HCT116 (cell line): ENCODE results near the gene PJA2.

Experiments
- CEBPB ChIP-seq: IDR thresholded peaks from 2 replicates; pipeline ENCODE4 v1.6.1; 2012; ENCODE audit warnings: low read depth
- EGR1 ChIP-seq: IDR thresholded peaks from 2 replicates; pipeline ENCODE4 v1.6.1; 2012; ENCODE audit warnings: low read depth
- ELF1 ChIP-seq: IDR thresholded peaks from 2 replicates; pipeline ENCODE4 v1.6.1; 2012; ENCODE audit warnings: low read depth, borderline replicate concordance
- EZH2 ChIP-seq: fragments of 200-600 bp; sonication (generic); IDR thresholded peaks from 2 replicates; pipeline ENCODE4 v1.6.1; 2017; ENCODE audit warnings: antibody characterized with exemption, mixed run types
- EZH2phosphoT487 ChIP-seq: fragments of 200-600 bp; IDR thresholded peaks from 2 replicates; pipeline ENCODE4 v1.6.1; 2018; ENCODE audit warnings: antibody characterized with exemption, borderline replicate concordance
- POLR2AphosphoS5 ChIP-seq: IDR thresholded peaks from 2 replicates; pipeline ENCODE4 v1.6.1; 2011; ENCODE audit warnings: mild to moderate bottlenecking, low read depth, low read length, moderate library complexity
- RAD21 ChIP-seq: IDR thresholded peaks from 2 replicates; pipeline ENCODE4 v1.6.1; 2012; ENCODE audit warnings: low read depth, mild to moderate bottlenecking
- YY1 ChIP-seq: IDR thresholded peaks from 2 replicates; pipeline ENCODE4 v1.6.1; 2011; ENCODE audit warnings: low read length, low read depth, moderate library complexity, mild to moderate bottlenecking; ENCODE audit not compliant: insufficient replicate concordance; ENCODE audit errors: extremely low read depth
- TF ChIP-seq, protein P1 (sequence below), 3 experiments: fragments of 200-600 bp in 1 of 3; sonication (generic) in 1 of 3; IDR thresholded peaks in 2 of 3; conservative IDR thresholded peaks in 1 of 3; 2 replicates each; pipeline ENCODE4 v1.5.1; 2012 to 2017; ENCODE audit warnings: low read depth in 2 of 3, low read length in 2 of 3, antibody characterized with exemption in 1 of 3, borderline replicate concordance in 1 of 3, control low read depth in 1 of 3, mild to moderate bottlenecking in 1 of 3, mixed read lengths in 1 of 3, mixed run types in 1 of 3, moderate library complexity in 1 of 3; ENCODE audit not compliant: insufficient read depth in 1 of 3
- TF ChIP-seq, protein P2 (sequence below): IDR thresholded peaks from 2 replicates; pipeline ENCODE4 v1.6.1; 2012

DNA sequence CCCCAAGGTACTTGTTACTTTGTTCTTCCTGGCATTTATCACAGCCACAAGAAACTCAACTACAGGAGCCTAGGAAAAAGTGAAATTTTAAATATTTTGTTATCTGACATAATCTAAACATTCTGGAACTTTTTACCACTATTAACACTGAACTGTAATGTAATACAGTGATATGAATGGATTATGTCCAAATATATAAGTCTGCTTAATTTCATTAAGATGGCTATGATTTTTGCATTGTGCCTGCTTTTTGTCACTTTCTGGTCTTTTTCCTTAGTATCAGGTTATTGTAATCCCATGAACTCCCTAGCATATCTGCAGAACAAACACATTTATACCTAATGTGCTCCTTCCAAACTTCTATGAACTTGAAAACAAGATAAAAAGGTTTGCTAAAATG is 35.8 kb downstream of the PJA2 start:
- TF ChIP-seq, protein P1, sequence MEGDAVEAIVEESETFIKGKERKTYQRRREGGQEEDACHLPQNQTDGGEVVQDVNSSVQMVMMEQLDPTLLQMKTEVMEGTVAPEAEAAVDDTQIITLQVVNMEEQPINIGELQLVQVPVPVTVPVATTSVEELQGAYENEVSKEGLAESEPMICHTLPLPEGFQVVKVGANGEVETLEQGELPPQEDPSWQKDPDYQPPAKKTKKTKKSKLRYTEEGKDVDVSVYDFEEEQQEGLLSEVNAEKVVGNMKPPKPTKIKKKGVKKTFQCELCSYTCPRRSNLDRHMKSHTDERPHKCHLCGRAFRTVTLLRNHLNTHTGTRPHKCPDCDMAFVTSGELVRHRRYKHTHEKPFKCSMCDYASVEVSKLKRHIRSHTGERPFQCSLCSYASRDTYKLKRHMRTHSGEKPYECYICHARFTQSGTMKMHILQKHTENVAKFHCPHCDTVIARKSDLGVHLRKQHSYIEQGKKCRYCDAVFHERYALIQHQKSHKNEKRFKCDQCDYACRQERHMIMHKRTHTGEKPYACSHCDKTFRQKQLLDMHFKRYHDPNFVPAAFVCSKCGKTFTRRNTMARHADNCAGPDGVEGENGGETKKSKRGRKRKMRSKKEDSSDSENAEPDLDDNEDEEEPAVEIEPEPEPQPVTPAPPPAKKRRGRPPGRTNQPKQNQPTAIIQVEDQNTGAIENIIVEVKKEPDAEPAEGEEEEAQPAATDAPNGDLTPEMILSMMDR (IDR thresholded peaks at IDR 0.05 in 2 of 3, conservative IDR thresholded peaks at IDR 0.05 in 1 of 3; ENCODE audit: borderline replicate concordance in 1 of 3, insufficient read depth in 1 of 3, low read depth in 2 of 3, low read length in 2 of 3): no peak
- TF ChIP-seq RAD21 (no peak), EZH2 (no peak), POLR2AphosphoS5 (no peak), EZH2phosphoT487 (no peak), YY1 (no peak), ELF1 (no peak), EGR1 (no peak), CEBPB (no peak)
- TF ChIP-seq, protein P2, sequence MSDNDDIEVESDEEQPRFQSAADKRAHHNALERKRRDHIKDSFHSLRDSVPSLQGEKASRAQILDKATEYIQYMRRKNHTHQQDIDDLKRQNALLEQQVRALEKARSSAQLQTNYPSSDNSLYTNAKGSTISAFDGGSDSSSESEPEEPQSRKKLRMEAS: no peak
